GM19395 (cell line): ENCODE measurements around the gene DCN.

Source experiments
- ATAC-seq: cut with Tn5 transposase; IDR thresholded peaks from one replicate; pipeline ENCODE4 v1.9.1; 2021; ENCODE audit warnings: mild to moderate bottlenecking, moderate library complexity; ENCODE audit not compliant: unreplicated experiment

The DCN gene

DNA sequence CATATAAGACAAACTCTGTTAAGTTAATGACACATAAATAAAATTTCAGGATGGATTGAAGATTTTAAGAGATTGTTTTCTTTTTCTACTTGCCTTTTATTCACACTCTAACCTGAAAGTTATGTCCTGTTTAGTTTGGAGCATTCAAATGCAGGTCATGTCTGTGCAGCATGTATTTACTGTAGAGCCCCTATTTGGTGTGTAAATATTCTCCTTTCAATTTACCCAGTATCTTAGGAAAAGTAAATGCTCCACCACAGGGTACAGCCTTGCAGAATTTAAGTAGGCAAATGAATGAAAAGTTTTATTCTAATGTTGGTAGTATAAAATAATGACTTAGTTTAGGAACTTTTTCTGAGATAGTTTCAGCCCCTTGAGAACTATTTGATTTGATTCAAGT lies 6.2 kb upstream of the DCN start:
- no peak for ATAC-seq

DNA sequence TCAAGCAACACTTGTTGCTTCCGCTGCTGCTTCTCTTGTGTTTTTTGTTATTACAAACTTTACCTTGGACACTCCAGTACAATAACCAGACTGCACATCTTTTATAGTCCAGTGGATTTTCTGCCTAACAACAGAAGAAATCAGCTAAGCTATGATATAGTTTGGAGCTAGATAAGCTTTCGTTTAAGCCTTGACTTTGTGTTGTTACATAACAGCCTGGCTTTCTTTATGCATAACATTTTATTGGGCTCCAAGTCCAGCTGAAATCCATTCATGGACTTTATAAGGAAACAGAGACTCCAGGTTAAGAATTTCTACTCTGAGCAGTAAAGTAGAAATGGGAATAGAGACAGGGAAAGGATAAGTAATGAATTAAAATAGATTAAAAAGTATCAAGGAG lies 3.5 kb upstream of the DCN start:
- ATAC-seq = no peak

DNA sequence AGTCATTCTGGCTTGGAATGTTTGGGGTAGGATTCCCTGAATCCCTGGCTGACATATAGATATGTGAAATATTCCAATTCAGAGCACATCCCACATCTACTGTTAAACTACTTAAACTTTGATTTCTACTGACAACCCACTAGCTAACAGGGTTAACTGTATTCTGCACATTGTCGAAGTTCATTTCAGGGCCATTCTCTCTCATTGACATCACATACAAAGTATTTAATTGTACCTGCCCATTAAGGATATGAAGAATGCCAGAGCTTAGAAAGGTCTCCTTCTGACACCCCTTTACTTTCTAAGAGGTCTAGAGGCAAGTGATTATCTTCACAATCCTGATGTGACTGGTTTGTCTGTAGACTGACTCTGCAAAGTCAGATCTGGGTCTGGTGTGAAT lies 2.8 kb upstream of the DCN start:
- no peak for ATAC-seq

DNA sequence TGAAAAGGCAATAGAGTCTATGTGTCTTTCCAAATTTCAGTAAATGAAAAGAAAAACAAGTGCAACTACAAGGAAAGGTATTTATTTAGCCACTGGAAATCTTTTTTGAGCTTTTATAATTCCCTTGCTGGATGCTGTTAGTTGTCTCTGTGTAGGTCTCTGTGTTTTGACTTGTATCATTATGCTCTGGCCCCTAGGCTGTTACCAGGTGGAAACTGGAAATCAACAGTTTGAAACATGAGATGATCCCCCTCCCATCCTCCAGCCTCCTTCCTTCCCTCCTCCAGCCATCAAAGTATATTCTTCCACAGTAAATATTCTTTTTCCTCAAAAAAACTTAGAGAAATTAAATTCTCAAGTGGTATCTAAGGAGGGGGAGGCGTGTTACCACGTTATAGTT lies 934 bp upstream of the DCN start:
- no peak for ATAC-seq

DNA sequence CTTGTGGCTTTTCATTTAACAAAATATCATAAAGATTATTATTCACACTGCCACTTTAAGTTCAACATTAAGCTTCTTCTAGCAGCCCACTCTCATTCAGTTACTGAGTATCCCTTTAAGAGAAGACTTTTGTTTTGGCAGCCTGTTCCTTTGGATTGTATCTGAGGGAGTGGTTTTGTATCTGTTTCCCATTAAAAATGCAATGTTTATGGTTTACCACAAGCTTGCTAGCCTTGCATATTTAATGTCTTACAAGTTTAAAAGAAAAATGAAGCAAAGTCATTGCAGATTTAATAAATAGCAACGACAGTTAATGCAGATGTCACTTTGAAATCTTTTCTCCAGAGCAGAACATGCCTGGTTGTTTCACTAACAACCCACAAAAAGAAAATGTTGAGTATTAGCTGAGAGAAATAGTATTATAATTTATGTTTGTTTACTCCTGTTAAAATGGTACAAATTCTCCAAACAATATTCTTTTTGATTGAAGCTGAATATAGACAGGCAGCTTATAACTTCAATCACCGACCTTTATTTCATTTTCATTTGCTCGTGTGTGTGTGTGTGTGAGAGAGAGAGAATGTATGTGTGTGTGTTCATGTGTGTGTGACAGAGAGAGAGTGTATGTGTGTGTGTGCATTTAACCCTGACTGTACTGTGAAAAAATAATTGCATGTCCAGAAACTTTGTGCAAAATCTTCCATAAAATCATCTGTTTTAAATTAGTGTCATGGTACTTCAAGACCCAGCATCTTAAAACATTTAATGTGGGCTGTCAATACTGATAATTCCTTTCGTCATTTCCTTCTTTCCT lies 1.8 kb downstream of the DCN start:
- no peak for ATAC-seq

DNA sequence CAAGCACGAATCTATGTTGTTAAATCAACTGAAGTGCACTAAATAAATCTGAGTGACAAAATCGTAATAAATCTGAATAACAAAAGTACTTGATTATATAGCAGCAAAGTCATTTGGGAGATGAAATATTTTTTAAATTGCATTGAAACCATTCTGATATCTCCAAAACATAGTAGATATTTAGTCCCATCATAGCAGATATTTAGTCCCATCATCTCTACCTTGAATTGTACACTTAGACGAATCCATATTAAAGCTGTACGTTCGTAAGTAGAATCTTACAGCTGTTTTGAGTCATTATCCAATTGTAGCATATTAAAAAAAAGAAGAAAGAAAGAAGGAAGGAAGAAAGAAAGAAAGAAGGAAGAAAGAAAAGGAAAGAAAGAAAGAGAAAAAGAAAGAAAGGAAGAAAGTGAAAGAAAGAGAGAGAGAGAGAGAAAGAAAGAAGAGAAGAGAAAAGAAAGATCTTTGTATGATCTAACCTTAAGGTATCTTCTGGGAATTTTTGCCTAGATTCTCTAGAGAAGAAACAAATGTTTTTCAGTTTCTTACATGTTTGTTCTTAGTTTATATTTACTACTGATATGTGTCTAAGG lies 2.6 kb downstream of the DCN start:
- no peak for ATAC-seq

DNA sequence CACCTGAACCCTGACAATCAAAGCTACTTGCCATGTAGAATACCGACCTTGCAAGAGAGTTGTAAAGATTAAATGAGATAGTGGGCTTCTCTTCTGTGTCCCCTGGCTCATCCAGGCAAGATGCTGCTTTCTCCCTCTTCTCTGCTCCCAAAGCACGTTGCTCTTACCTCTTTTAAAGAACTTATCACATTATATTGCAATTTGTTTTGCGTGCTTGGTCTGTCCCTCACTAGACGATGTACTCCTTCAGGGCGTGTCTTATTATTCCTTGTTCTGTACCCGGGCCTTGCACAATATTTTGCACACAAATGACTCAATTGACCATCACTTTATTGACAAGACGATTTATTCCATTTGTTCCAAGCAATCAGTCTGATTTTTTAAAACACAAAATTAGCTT lies 3.3 kb downstream of the DCN start:
- no peak for ATAC-seq

DNA sequence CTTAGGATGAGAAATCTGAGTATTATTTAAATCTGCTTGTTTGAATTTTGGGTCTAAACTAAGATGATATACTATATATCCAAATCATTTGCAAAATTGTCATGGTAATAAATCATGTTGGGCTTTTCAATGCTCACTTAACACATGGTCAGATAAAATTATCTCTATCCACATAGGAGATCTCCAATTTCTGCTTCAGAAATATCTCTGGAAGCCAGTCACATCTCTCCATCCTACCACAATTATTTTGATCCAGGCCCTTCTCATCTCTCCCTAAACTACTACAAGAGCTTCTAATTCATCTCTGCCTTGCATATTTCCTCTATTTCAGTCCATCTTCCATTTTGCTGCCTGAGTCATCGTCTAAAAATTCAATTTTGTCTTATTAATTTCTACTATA lies 3.8 kb downstream of the DCN start:
- ATAC-seq = no peak

DNA sequence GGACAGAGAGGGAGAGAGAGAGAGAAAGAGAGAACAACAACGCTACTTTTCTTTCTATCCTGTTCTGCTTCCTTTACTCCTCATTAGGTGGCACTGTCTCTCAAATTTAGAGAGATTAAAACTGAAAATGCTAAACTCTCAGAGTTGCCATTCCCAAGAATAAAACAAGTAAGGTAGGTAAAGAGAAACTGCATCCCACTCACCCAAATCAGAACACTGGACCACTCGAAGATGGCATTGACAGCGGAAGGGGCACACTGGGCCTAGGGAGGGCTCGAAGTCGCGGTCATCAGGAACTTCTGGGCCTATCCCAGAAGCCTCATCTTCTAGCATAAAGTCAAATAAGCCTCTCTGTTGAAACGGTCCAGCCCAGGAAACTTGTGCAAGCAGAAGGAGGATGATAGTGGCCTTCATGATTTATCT lies 4.5 kb downstream of the DCN start:
- ATAC-seq = no peak

DNA sequence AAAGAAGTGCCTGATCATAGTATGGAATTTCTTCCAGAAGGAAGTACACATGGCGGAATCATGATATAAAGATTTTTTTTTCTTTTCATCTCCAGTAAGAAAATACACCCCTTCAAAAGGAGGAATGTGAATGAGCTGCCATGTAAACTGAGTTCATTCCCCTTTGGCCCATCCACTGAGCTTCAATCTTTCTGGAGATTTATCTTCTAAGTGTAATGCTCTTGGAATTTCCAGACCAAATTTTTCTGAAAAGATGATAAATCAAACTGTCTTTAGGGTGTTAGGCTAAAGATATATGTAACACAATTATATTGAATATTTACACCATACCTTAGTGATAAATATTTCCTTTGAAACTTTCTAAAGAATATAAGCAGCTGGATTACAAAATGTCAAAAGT lies 5.2 kb downstream of the DCN start:
- no peak for ATAC-seq

DNA sequence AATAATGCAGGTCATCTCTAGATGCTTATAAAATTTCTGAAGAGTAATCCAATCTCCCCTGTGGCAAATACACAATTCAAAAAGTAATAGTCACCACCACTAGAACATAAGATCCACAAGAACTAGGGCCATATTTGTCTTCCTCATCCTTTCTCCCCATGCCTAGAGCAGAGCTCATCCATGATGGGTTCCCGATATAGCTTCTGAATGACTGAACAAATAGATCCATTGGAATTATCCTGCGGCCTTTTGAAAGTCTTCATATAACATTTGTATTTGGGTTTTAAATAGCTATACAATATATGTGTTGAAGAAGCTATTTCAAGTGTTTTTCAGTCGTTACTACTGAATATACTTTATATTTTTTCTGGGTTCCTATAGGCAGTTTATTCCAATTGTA lies 5.7 kb downstream of the DCN start:
- no peak for ATAC-seq

DNA sequence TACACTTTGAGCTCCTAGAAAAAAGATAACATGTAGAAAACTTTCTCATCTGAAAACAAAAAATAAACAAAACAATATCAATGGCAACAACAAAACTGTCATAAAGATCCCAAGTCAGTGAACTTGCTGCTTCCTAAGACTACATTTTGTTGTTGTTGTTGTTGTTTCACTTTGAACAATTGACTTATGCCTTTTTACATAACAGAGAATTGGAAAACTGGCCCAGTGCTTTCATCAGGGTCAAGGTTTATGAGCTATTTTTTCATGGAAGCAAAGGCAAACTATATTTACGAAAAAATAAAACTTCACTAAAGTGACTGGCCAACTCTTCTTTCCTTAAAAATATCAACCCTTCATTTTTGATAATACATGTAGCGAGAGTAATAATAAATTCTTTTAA lies 6.3 kb downstream of the DCN start:
- ATAC-seq = no peak

DNA sequence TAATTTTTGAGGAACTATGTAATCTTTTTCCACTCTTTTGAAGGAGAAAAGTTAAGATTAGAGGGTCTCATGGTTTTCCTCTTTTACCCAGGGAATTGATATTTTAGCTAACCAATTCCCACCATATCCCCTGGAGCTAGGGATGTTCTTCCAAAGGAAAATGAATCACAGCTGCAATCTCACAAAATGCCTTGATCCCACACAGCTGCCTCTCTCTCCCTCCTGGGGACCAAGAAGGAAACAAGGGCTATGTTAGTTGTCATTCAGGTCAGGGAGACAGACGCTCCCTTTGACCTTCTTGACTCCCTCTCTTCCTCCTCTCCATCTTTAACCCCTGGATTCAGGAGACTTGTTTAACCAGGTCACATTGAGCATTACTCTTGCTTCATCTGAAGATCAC lies 9.5 kb downstream of the DCN start:
- ATAC-seq = no peak

DNA sequence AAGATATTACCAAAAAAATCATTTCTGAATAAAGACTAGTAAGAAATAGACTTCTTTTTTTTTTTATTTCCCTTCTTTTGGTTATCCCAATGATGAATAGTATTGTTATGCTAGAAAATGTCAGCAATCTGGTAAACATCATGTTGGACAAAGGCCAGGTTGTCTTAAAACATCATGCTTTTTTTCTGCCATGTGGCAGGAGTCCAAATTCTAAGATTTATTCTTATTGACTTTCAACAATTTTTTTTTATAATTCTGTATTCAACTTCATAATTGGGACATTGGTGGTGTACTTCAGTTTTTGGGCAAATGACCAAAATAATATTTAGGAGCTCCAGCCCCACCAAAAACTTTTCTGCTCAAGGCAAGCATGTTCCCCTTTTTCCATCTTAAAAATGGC lies 10.5 kb downstream of the DCN start:
- no peak for ATAC-seq

DNA sequence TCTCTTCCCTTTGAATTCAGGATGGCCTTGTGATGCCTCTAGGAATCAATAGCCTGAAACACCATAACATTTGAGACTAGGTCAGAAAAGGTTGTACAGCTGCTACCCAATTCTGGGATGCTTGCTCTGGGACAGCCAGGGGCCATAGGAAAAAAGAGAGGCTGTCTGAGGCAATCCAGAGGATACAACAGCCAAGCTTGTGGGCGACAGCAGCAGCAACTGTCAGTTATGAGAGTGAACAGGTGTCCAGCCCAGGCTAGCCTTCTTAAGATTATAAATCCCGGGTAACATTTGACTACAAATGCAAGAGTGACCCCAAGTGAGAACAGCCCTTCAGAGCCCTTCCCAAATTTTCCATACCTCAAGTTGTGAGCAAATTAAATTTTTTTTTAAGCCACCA lies 11.1 kb downstream of the DCN start:
- no peak for ATAC-seq

DNA sequence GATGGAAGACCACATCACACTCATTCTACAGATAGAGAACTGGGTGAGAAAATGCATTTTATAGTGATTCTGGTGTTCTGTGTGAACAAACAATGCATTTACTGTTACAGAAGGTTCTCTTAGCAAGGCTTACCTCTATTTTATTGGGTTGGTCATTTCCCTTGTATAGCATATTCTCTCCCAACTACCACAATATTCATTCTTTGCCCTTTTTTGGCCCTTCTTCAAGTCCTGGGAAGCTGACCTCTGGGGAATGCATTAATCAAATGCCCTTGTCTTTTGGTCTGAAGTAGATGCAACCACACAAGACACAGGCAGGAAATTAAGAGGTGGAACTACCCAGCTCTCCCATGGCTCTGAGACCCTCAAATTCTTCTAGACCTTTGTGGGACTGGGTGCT lies 19.5 kb downstream of the DCN start:
- no peak for ATAC-seq

DNA sequence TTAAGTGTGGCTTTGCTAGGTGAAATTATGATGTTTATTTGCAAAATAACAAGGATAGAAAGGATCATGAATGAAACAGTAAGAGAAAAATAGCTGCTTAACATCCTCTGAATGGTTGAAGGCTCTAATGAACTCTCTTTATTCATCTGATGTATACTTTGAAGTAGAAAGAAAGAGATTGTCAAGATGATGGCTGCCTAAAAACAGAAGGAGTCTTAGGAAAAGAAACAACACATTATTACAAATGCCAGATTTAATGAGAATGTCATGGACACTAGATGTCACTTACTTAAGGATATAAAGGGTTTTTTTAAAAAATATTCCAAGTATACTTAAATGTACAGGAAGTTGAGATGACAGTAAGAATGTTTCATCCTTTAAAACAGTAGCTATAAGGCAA lies 21.6 kb downstream of the DCN start:
- ATAC-seq = no peak

DNA sequence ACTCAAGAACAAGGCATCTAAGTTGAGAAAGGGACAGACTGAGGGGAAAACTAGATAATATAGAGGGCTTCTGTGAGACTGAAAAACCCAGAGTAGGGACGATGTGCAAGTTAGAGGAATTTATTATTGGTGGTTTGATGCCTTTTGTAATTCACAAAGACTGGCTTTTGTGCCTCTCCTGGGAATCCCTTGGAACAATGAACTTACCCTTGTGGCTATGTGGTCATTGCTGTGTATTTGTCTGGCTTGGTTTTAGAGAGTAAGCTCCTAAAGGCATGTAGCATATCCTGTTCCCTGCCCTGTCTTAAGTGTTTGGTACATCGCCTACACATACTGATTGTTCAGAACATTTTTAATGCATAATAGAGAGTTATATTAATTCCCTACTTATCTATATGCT lies 26.6 kb downstream of the DCN start:
- no peak for ATAC-seq

DNA sequence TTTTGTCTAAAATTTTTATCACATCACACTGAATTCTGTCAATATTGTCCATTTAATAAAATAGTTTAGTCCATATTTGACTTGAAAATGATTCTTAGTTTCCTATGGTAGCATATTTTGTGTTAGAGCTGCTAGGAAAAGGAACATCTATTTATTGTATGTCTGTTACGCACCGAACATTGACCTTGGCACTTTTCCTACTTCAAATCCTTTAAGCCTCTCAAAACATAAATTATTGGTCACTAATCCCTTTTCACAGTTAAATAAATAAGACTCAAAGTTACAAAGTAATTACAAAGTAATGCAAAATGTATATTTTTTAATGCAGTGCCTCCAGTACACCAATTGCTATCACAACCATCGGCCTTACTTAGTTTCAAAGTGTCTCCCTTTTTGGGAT lies 28.5 kb downstream of the DCN start:
- ATAC-seq = no peak

DNA sequence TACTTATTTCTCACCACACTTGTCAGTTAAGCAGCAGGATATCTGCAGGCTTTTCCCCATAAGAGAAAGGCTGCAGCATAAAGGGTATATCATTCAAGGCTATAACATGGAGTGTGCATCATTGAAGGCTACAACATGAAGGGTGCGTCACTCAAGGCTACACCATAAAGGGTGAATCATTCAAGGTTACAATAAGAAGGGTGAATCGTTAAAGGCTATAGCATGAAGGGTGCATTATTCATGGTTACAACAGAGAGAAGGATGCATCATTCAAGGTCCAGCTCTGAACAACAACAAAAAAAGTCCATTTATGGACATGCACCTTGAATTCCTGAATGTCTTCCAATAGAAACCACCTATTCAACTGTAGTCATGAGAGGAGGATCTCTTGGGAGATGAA lies 38.6 kb downstream of the DCN start:
- ATAC-seq = no peak

DNA sequence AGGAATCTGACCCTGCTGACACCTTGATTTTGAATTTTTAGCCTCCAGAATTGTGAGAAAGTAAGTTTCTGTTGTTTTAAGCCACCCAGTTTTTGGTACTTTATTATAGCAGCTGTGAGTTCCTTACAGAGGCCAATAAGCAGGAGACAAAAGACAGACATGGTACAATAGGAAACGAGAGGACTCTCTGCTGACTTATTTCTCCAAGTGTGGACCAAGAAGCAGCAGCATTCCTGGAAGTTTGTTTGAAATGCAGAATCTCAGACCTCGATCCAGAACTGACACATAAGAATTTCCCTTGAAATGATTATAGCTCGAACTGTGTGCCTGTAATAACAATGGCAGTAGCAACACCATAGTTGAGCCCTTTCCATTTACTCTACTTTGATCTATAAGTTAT lies 39.4 kb downstream of the DCN start:
- no peak for ATAC-seq

DNA sequence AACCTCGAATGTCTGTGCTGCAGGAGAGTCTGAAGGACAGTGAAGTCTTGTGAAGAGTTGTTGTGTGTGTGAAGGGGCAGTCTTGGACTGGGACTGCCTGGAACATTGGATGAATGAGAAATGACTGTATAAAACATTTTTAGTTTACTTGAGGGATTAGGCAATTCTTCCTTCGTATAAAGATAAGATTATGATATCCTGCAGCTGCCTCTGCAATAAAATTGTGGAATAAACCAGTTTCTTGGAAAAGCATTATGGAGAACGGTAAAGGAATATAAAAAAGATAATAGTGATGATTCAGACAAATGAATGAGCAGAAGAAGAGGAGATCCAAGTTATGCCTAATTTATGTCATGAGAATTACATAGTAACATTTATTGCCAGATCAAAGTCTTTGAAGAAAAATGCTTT lies 40.4 kb downstream of the DCN start:
- ATAC-seq = no peak
